HL-60 (cell line): ENCODE results near the gene CYP8B1.

Experiments used
- CTCF ChIP-seq: IDR thresholded peaks from one replicate; pipeline ENCODE4 v1.5.1; 2011; ENCODE audit warnings: low read length, control low read depth, inconsistent platforms; ENCODE audit not compliant: insufficient read depth
- POLR2AphosphoS5 ChIP-seq: IDR thresholded peaks from 2 replicates; pipeline ENCODE4 v1.6.1; 2012; ENCODE audit warnings: low read depth
- REST ChIP-seq: IDR thresholded peaks from 2 replicates; pipeline ENCODE4 v1.6.1; 2012; ENCODE audit warnings: low read depth; ENCODE audit not compliant: insufficient replicate concordance

DNA sequence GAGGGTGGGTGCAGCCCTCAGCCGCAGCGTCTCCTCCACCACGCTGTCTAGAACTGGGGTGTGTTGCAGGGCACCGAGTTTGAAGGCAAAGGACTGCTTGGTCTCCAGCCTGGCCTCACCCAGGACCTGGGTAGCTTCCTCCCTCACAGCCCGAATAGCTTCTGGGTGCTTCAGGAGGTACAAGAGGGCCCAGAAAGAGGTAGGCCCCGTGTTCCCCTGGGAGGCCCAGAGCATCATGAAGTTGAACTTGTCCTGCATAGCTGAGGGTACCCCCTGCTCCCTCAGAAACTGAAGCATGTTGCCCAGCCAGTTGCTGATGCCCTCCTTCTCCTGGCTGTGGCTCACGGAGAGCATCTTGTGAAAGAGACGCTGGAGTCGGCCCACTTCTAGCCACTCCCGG, 930 bp downstream of the CYP8B1 start:
- TF ChIP-seq POLR2AphosphoS5 (no peak), CTCF (no peak), REST (no peak)
